Thyroid gland (tissue), 4 donors: ENCODE measurements around the gene TGIF2.

Source experiments
- POLR2A ChIP-seq, 2 donors: fragments of 450-650 bp; IDR thresholded peaks; one replicate each; pipeline ENCODE4 v1.6.1; 2017; ENCODE audit warnings: antibody characterized with exemption in 2 of 2, mild to moderate bottlenecking in 2 of 2, moderate library complexity in 1 of 2
- TF ChIP-seq, protein P1 (sequence below), 6 experiments: fragments of 200-600 bp in 3 of 6; fragments of 450-650 bp in 3 of 6; sonication (generic) in 3 of 6; IDR thresholded peaks; one replicate each; pipeline ENCODE4 v1.5.1; 2016 to 2019; ENCODE audit warnings: antibody characterized with exemption in 6 of 6, mild to moderate bottlenecking in 2 of 6, inconsistent platforms in 1 of 6, moderate library complexity in 1 of 6

- TF ChIP-seq, protein P1, sequence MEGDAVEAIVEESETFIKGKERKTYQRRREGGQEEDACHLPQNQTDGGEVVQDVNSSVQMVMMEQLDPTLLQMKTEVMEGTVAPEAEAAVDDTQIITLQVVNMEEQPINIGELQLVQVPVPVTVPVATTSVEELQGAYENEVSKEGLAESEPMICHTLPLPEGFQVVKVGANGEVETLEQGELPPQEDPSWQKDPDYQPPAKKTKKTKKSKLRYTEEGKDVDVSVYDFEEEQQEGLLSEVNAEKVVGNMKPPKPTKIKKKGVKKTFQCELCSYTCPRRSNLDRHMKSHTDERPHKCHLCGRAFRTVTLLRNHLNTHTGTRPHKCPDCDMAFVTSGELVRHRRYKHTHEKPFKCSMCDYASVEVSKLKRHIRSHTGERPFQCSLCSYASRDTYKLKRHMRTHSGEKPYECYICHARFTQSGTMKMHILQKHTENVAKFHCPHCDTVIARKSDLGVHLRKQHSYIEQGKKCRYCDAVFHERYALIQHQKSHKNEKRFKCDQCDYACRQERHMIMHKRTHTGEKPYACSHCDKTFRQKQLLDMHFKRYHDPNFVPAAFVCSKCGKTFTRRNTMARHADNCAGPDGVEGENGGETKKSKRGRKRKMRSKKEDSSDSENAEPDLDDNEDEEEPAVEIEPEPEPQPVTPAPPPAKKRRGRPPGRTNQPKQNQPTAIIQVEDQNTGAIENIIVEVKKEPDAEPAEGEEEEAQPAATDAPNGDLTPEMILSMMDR (IDR thresholded peaks at IDR 0.05) = no peak
- TF ChIP-seq POLR2A (IDR thresholded peaks at IDR 0.05) = no peak
Measured at GRCh38 chr20:36585410-36586125, 12.2 kb downstream of the TGIF2 start.
